Immature natural killer cell (primary cell): ENCODE data around the gene TRIM56. TPM values are rescaled to one million over a fixed set of nuclear protein-coding genes. Genes with fewer than 3 reads are reported as not detected.

Experiments used
- DNase-seq, 3 donors: peaks; one replicate each; pipeline ENCODE4 v3.0.0; 2022; ENCODE audit warnings: mixed read lengths in 1 of 3
- H3K27ac Mint-ChIP-seq, 6 donors: one replicate each; pipeline ENCODE4 v1.8.0; 2020; ENCODE audit warnings: mixed read lengths in 6 of 6, mild to moderate bottlenecking in 5 of 6, inconsistent platforms in 4 of 6, moderate library complexity in 3 of 6
- H3K27me3 Mint-ChIP-seq, 3 donors: one replicate each; pipeline ENCODE4 v1.8.0; 2020 to 2021; ENCODE audit warnings: low read depth in 3 of 3, mild to moderate bottlenecking in 3 of 3, mixed read lengths in 3 of 3, moderate library complexity in 3 of 3, inconsistent platforms in 1 of 3
- H3K36me3 Mint-ChIP-seq, 3 donors: one replicate each; pipeline ENCODE4 v1.8.0; 2020; ENCODE audit warnings: mixed read lengths in 3 of 3, inconsistent platforms in 2 of 3, mild to moderate bottlenecking in 2 of 3
- H3K4me1 Mint-ChIP-seq, 2 donors: one replicate each; pipeline ENCODE4 v1.8.0; 2020; ENCODE audit warnings: inconsistent platforms in 2 of 2, mild to moderate bottlenecking in 2 of 2, mixed read lengths in 2 of 2, moderate library complexity in 1 of 2
- H3K4me3 Mint-ChIP-seq, 5 donors: one replicate each; pipeline ENCODE4 v1.8.0; 2020; ENCODE audit warnings: mild to moderate bottlenecking in 5 of 5, mixed read lengths in 5 of 5, inconsistent platforms in 3 of 5, moderate library complexity in 3 of 5
- H3K9me3 Mint-ChIP-seq, 6 donors: one replicate each; pipeline ENCODE4 v1.8.0; 2020; ENCODE audit warnings: mild to moderate bottlenecking in 6 of 6, mixed read lengths in 6 of 6, inconsistent platforms in 4 of 6, moderate library complexity in 3 of 6
- polyA plus RNA-seq, 3 donors: library from polyadenylated mRNA; unstranded; fragments of 300-500 nt; fragmentation: Illumina TruSeq; gene quantifications; one replicate each; pipeline ENCODE4 v1.2.3, GENCODE V29; 2021

Gene TRIM56
- polyA plus RNA-seq, 3 donors from 2014 or later = 1.5 to 20.6 (median 2.7) TPM

DNA sequence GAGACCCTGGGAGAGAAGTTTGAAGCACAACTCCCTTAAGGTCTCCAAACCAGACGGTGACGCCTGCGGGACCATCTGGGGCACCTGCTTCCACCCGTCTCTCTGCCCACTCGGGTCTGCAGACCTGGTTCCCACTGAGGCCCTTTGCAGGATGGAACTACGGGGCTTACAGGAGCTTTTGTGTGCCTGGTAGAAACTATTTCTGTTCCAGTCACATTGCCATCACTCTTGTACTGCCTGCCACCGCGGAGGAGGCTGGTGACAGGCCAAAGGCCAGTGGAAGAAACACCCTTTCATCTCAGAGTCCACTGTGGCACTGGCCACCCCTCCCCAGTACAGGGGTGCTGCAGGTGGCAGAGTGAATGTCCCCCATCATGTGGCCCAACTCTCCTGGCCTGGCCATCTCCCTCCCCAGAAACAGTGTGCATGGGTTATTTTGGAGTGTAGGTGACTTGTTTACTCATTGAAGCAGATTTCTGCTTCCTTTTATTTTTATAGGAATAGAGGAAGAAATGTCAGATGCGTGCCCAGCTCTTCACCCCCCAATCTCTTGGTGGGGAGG, 52.5 kb downstream of the TRIM56 start:
- peaks cover 4 to 9% (median 8%) of the 10 kb centered on the region in 3 donors for H3K27me3 Mint-ChIP-seq
- H3K9me3 Mint-ChIP-seq = no peaks in the 10 kb centered on the region
- DNase-seq = no peak
- H3K36me3 Mint-ChIP-seq = no peaks in the 10 kb centered on the region
- peaks cover 19 to 30% of the 10 kb centered on the region in 2 donors for H3K4me1 Mint-ChIP-seq
- peak overlapping the region; percentile 76 to 97 (median 90) for H3K27ac Mint-ChIP-seq
- peak overlapping the region; percentile 59 to 88 (median 82) for H3K4me3 Mint-ChIP-seq

DNA sequence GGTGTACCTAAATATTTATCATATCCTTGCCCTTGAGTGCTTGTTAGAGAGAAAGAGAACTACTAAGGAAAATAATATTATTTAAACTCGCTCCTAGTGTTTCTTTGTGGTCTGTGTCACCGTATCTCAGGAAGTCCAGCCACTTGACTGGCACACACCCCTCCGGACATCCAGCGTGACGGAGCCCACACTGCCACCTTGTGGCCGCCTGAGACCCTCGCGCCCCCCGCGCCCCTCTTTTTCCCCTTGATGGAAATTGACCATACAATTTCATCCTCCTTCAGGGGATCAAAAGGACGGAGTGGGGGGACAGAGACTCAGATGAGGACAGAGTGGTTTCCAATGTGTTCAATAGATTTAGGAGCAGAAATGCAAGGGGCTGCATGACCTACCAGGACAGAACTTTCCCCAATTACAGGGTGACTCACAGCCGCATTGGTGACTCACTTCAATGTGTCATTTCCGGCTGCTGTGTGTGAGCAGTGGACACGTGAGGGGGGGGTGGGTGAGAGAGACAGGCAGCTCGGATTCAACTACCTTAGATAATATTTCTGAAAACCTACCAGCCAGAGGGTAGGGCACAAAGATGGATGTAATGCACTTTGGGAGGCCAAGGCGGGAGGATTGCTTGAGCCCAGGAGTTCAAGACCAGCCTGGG, 53.1 kb downstream of the TRIM56 start:
- H3K9me3 Mint-ChIP-seq = no peaks in the 10 kb centered on the region
- H3K36me3 Mint-ChIP-seq = no peaks in the 10 kb centered on the region
- H3K27me3 Mint-ChIP-seq = peaks cover 4 to 9% (median 8%) of the 10 kb centered on the region in 3 donors
- H3K4me1 Mint-ChIP-seq = peaks cover 19 to 32% of the 10 kb centered on the region in 2 donors
- H3K27ac Mint-ChIP-seq = peak overlapping the region; percentile 76 to 97 (median 90)
- H3K4me3 Mint-ChIP-seq = peak overlapping the region; percentile 59 to 88 (median 82)
- DNase-seq = peak; percentile 80 to 84 (median 82)

DNA sequence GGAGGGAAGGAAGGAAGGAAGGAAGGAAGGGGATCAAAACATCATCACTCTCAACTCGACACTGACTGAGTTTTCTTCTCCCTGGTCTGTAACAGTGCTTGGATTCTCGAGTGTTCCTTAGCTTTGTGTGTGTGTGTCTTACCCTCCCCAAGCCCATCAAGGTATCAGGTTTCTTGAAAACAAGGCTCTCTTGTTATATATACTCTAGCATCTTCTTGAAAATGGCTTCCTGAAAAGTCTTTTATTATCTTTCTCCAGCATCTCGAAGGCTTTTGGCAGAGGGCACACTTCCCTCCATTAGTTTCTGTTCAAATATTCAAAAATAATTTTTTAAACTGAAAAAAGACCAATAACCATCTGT, 55.0 kb downstream of the TRIM56 start:
- DNase-seq = no peak
- peak overlapping the region in 2 of 5 donors; percentile 33 to 35 for H3K4me3 Mint-ChIP-seq
- peak overlapping the region in 5 of 6 donors; percentile 36 to 86 (median 81) for H3K27ac Mint-ChIP-seq
- no peaks in the 10 kb centered on the region for H3K36me3 Mint-ChIP-seq
- H3K4me1 Mint-ChIP-seq = peaks cover 21 to 41% of the 10 kb centered on the region in 2 donors
- peaks cover 4 to 11% (median 7%) of the 10 kb centered on the region in 3 donors for H3K27me3 Mint-ChIP-seq
- peaks cover 0 to 2% (median 0%) of the 10 kb centered on the region in 6 donors for H3K9me3 Mint-ChIP-seq

DNA sequence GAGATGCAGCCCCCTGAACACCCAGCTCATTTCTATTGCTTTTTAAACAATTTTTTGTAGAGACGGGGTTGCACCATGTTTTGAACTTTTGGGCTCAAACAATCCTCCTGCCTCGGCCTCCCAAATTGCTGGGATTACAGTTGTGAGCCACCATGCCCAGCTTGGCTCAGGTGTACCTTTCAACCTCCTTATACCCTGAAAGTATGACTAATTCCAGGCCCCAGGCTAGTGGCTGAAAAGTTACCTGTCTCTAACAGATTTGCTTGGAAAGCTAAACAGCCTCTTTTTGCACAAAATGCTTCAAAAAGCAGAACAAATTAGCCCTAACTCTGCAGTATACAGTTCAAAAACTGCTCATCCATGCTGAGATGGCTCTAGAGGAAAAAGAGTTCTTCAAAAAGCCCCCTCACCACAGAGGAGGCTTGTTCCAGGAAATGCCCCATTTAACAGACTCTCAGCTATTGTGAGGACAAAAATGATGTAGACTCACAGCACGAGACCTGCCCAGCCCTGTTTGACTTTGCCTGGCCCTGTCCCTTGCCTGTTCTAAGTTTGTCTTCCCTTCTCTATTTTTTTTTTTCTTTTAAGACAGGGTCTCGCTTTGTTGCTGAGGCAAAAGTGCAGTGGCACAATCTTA, 55.6 kb downstream of the TRIM56 start:
- peak overlapping the region in 5 of 6 donors; percentile 10 to 86 (median 61) for H3K27ac Mint-ChIP-seq

More for the DNA sequence above, 55.6 kb downstream of the TRIM56 start:
- H3K4me1 Mint-ChIP-seq = peaks cover 21 to 41% of the 10 kb centered on the region in 2 donors
- peaks cover 0 to 2% (median 0%) of the 10 kb centered on the region in 6 donors for H3K9me3 Mint-ChIP-seq
- H3K36me3 Mint-ChIP-seq = no peaks in the 10 kb centered on the region
- H3K27me3 Mint-ChIP-seq = peaks cover 5 to 11% (median 7%) of the 10 kb centered on the region in 3 donors
- H3K4me3 Mint-ChIP-seq = peak overlapping the region in 1 of 5 donors; percentile 6
- no peak for DNase-seq

Other genes with a start within 250 kb of the TRIM56 start
- 1 to 10 TPM; 3.2 to 5.9 (median 4.7) TPM for gene SLC12A9, start 232.8 kb upstream of the TRIM56 start, polyA plus RNA-seq
- under 1 TPM in 1 of 3 donors, not detected in 2; 0.11 TPM for gene TRIP6, start 218.1 kb upstream of the TRIM56 start, polyA plus RNA-seq
- gene SRRT, start 210.4 kb upstream of the TRIM56 start, polyA plus RNA-seq = 10 to 100 TPM; 24.9 to 73.4 (median 33.2) TPM
- gene UFSP1, start 195.8 kb upstream of the TRIM56 start, polyA plus RNA-seq = 1 to 10 TPM in 1 of 3 donors, under 1 TPM in 1, not detected in 1; 0.59 to 1.1 TPM
- gene ACHE, start 189.6 kb upstream of the TRIM56 start, polyA plus RNA-seq = not detected
- gene MUC3A, start 135.9 kb upstream of the TRIM56 start, polyA plus RNA-seq = not detected
- under 1 TPM in 1 of 3 donors, not detected in 2; 0.96 TPM for gene MUC12, start 115.9 kb upstream of the TRIM56 start, polyA plus RNA-seq
- gene MUC17, start 65.4 kb upstream of the TRIM56 start, polyA plus RNA-seq = not detected
- gene SERPINE1, start 41.6 kb downstream of the TRIM56 start, polyA plus RNA-seq = 1 to 10 TPM in 2 of 3 donors, not detected in 1; 1.4 to 1.5 TPM
- 1 to 10 TPM; 3.3 to 6.0 (median 3.6) TPM for gene AP1S1, start 69.0 kb downstream of the TRIM56 start, polyA plus RNA-seq
- gene VGF, start 80.1 kb downstream of the TRIM56 start, polyA plus RNA-seq = not detected
- gene NAT16, start 94.8 kb downstream of the TRIM56 start, polyA plus RNA-seq = not detected
- gene MOGAT3, start 115.6 kb downstream of the TRIM56 start, polyA plus RNA-seq = not detected
- gene PLOD3, start 132.1 kb downstream of the TRIM56 start, polyA plus RNA-seq = 10 to 100 TPM; 19.6 to 28.6 (median 26.6) TPM
- 100 to 1,000 TPM in 2 of 3 donors, 10 to 100 TPM in 1; 88.2 to 135 (median 116) TPM for gene ZNHIT1, start 132.7 kb downstream of the TRIM56 start, polyA plus RNA-seq
- gene CLDN15, start 152.3 kb downstream of the TRIM56 start, polyA plus RNA-seq = 1 to 10 TPM in 1 of 3 donors, under 1 TPM in 1, not detected in 1; 0.32 to 1.4 TPM
- gene FIS1, start 159.6 kb downstream of the TRIM56 start, polyA plus RNA-seq = 100 to 1,000 TPM; 224 to 384 (median 327) TPM
- gene IFT22, start 236.3 kb downstream of the TRIM56 start, polyA plus RNA-seq = 1 to 10 TPM; 6.0 to 9.9 (median 6.2) TPM